ENCODE data around the gene DNM3. TPM values are rescaled to one million over a fixed set of nuclear protein-coding genes. Genes with fewer than 3 reads are reported as not detected.

DNM3 gene
- total and polyA plus RNA-seq, 10 of the 15 experiments (the other 5 are each of a cell fraction or from before 2014, with no cell fraction given): 0.03 to 1.5 (median 0.08) TPM; not detected in 3

DNA sequence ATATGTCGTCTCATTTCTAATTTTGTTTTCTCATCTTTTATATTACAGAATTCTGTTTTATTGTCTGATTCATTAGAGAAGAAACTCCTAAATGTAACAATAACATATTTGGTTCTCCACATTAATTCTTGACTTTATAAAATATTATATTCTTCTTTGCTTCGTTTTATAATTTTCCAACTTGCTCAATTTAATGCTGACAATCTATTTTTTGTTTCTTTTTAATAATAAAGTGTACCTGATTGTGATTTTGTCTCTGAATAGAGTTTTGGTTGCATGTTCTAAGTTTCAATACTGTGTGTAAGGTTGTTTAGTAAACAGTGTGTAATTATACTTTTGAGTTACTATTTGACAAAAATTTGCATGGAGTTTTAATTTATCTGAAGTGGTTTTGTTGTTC is 448.1 kb downstream of the DNM3 start:
- no peaks in the 10 kb centered on the region; the same call in 2 of the 3 replicates for H3K9me3 ChIP-seq (replicated peaks; ENCODE audit: control insufficient read depth, insufficient read depth, low read length)
- RAD21 ChIA-PET (ENCODE audit: unreplicated experiment): interaction anchor here (1.0 kb wide), 1 partner anchor 198 kb away, joined by 3 read pairs; no protein-coding TSS in a partner anchor
- H2AFZ ChIP-seq (ENCODE audit: control insufficient read depth, low read depth, low read length): no peak overlapping the region
- no peak for DNase-seq (ENCODE audit: low read depth, low spot score)
- H4K20me1 ChIP-seq (ENCODE audit: control insufficient read depth, insufficient read depth): no peaks in the 10 kb centered on the region
- in situ Hi-C loops (cut with MboI) (no loop called here), intact Hi-C loops (cut with micrococcal nuclease; ENCODE audit: unreplicated experiment) (no loop called here)
- no peaks in the 10 kb centered on the region for H3K36me3 ChIP-seq (ENCODE audit: control insufficient read depth in 2 of 2, insufficient read depth in 2 of 2, low read length in 1 of 2)
- TF ChIP-seq JUND (IDR thresholded peaks at IDR 0.05; ENCODE audit: low read depth, low read length) (no peak), ZNF384 (IDR thresholded peaks at IDR 0.05; ENCODE audit: borderline replicate concordance, low read depth, low read length) (no peak), ATF7 (IDR thresholded peaks at IDR 0.05; ENCODE audit: low read depth) (no peak), ZNF24 (IDR thresholded peaks at IDR 0.05) (no peak), BRCA1 (IDR thresholded peaks at IDR 0.05; ENCODE audit: low read depth, low read length) (no peak), MXI1 (IDR thresholded peaks at IDR 0.05; ENCODE audit: low read depth, low read length) (no peak), FOS (IDR thresholded peaks at IDR 0.05; ENCODE audit: borderline replicate concordance, extremely low read depth, insufficient read length) (no peak), IRF4 (IDR thresholded peaks at IDR 0.05; ENCODE audit: low read depth, low read length) (no peak), GATAD2B (conservative IDR thresholded peaks at IDR 0.05; ENCODE audit: low read depth) (no peak), CHD4 (IDR thresholded peaks at IDR 0.05) (no peak)
- H3K79me2 ChIP-seq (ENCODE audit: control insufficient read depth, insufficient read depth, low read length): no peaks in the 10 kb centered on the region
- SMC1A ChIA-PET (ENCODE audit: uncharacterized antibody, unreplicated experiment): interaction anchor here (0.7 to 1.0 kb wide), 2 partner anchors 8 to 23 kb away, joined by 3 read pairs; no protein-coding TSS in a partner anchor
- ATAC-seq: no peak
- WGBS (ENCODE audit: insufficient coverage, insufficient replicate concordance, low lambda C conversion rate, missing lambda C conversion rate): 34% methylated on average over 2 of the region's 2 CpGs
- no peak overlapping the region for H3K27ac ChIP-seq (ENCODE audit: control insufficient read depth, insufficient read depth)
- CTCF ChIA-PET: no interaction called here
- H3K4me2 ChIP-seq (ENCODE audit: control insufficient read depth, insufficient read depth): no peak overlapping the region
- H3K4me1 ChIP-seq (ENCODE audit: control insufficient read depth, insufficient read depth, low read length): no peaks in the 10 kb centered on the region
- no TSS peak for BruUV-seq (replicated peaks)
- no peak overlapping the region for H3K9ac ChIP-seq (ENCODE audit: control insufficient read depth, insufficient read depth, low read length)
- H3K4me3 ChIP-seq: no peak overlapping the region
- FAIRE-seq: no peak
- POLR2A ChIA-PET: no interaction called here
- no peaks in the 10 kb centered on the region for H3K27me3 ChIP-seq (replicated peaks in 1 of 2; ENCODE audit: control insufficient read depth in 2 of 2, insufficient read depth in 2 of 2, low read length in 1 of 2)

- ATAC-seq (no peak), FAIRE-seq (no peak), DNase-seq (ENCODE audit: low read depth, low spot score) (no peak)
- intact Hi-C loops (cut with micrococcal nuclease; ENCODE audit: unreplicated experiment): no loop called here
- no peak overlapping the region for H3K27ac ChIP-seq (ENCODE audit: control insufficient read depth, insufficient read depth)
- ChIA-PET CTCF (interaction anchor here (0.9 kb wide), 1 partner anchor 16 kb away, joined by 3 read pairs; no protein-coding TSS in a partner anchor), POLR2A (no interaction called here), SMC1A (ENCODE audit: uncharacterized antibody, unreplicated experiment) (no interaction called here), RAD21 (ENCODE audit: unreplicated experiment) (no interaction called here)
- BruUV-seq (replicated peaks): no TSS peak
- H3K79me2 ChIP-seq (ENCODE audit: control insufficient read depth, insufficient read depth, low read length): no peaks in the 10 kb centered on the region
- no peak overlapping the region for H3K4me2 ChIP-seq (ENCODE audit: control insufficient read depth, insufficient read depth)
- H3K9ac ChIP-seq (ENCODE audit: control insufficient read depth, insufficient read depth, low read length): no peak overlapping the region
- H3K27me3 ChIP-seq (replicated peaks in 1 of 2; ENCODE audit: control insufficient read depth in 2 of 2, insufficient read depth in 2 of 2, low read length in 1 of 2): no peaks in the 10 kb centered on the region
- in situ Hi-C loops (cut with MboI): no loop called here
- H3K9me3 ChIP-seq (replicated peaks; ENCODE audit: control insufficient read depth, insufficient read depth, low read length): no peaks in the 10 kb centered on the region; the same call in 2 of the 3 replicates
- no peaks in the 10 kb centered on the region for H3K4me1 ChIP-seq (ENCODE audit: control insufficient read depth, insufficient read depth, low read length)
- no peaks in the 10 kb centered on the region for H3K36me3 ChIP-seq (ENCODE audit: control insufficient read depth in 2 of 2, insufficient read depth in 2 of 2, low read length in 1 of 2)
- H4K20me1 ChIP-seq (ENCODE audit: control insufficient read depth, insufficient read depth): no peaks in the 10 kb centered on the region
- H2AFZ ChIP-seq (ENCODE audit: control insufficient read depth, low read depth, low read length): no peak overlapping the region
- no peak overlapping the region for H3K4me3 ChIP-seq
- 84% methylated on average over 3 of the region's 3 CpGs for WGBS (ENCODE audit: insufficient coverage, insufficient replicate concordance, low lambda C conversion rate, missing lambda C conversion rate)
- TF ChIP-seq MYC (IDR thresholded peaks at IDR 0.05; ENCODE audit: insufficient read depth, insufficient read length, insufficient replicate concordance, low read length, severe bottlenecking): no peak
- TF ChIP-seq NBN (IDR thresholded peaks at IDR 0.05): no peak
- TF ChIP-seq ETV6 (conservative IDR thresholded peaks at IDR 0.05 in 1 of 2, IDR thresholded peaks at IDR 0.05 in 1 of 2; ENCODE audit: borderline replicate concordance in 1 of 2, low read depth in 1 of 2): no peak
- TF ChIP-seq POLR2AphosphoS5 (IDR thresholded peaks at IDR 0.05; ENCODE audit: low read length): no peak
- TF ChIP-seq, protein P1, sequence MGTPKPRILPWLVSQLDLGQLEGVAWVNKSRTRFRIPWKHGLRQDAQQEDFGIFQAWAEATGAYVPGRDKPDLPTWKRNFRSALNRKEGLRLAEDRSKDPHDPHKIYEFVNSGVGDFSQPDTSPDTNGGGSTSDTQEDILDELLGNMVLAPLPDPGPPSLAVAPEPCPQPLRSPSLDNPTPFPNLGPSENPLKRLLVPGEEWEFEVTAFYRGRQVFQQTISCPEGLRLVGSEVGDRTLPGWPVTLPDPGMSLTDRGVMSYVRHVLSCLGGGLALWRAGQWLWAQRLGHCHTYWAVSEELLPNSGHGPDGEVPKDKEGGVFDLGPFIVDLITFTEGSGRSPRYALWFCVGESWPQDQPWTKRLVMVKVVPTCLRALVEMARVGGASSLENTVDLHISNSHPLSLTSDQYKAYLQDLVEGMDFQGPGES (IDR thresholded peaks at IDR 0.05): no peak
- TF ChIP-seq, protein P2, sequence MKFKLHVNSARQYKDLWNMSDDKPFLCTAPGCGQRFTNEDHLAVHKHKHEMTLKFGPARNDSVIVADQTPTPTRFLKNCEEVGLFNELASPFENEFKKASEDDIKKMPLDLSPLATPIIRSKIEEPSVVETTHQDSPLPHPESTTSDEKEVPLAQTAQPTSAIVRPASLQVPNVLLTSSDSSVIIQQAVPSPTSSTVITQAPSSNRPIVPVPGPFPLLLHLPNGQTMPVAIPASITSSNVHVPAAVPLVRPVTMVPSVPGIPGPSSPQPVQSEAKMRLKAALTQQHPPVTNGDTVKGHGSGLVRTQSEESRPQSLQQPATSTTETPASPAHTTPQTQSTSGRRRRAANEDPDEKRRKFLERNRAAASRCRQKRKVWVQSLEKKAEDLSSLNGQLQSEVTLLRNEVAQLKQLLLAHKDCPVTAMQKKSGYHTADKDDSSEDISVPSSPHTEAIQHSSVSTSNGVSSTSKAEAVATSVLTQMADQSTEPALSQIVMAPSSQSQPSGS (IDR thresholded peaks at IDR 0.05; ENCODE audit: low read length): no peak
Observed at GRCh38 chr1:172292840-172293239, 451.5 kb downstream of the DNM3 start.

Measured in GM12878 (cell line).